Activated T-cell treated with anti-CD3 and anti-CD28 coated beads, Interleukin-2, amount 50 U/mL, for 4 hours (primary cell): ENCODE measurements around the gene PRKAG2. TPM values are rescaled to one million over a fixed set of nuclear protein-coding genes. Genes with fewer than 3 reads are reported as not detected.
A peak's percentile ranks its signal among the peaks of the same experiment; 100 is the strongest.
"Not testable (repeated sequence)": the region's sequence is repeated elsewhere in the genome, so short reads cannot be mapped to it uniquely, and the experiment has no call there.

ENCODE experiments used
- ATAC-seq, 2 donors: fragments of 200-7000 bp; cut with Tn5 transposase; one replicate each; pipeline ENCODE4 v1.10.0; 2021
- DNase-seq: peaks from one replicate; pipeline ENCODE4 v3.0.0-alpha.2; 2020
- H3K27me3 Mint-ChIP-seq: one replicate; pipeline ENCODE4 v1.8.0; 2021; ENCODE audit warnings: low read depth, mixed read lengths
- H3K36me3 Mint-ChIP-seq: one replicate; pipeline ENCODE4 v1.8.0; 2022; ENCODE audit warnings: mixed read lengths; ENCODE audit not compliant: insufficient read depth
- H3K4me1 Mint-ChIP-seq: one replicate; pipeline ENCODE4 v1.8.0; 2021; ENCODE audit warnings: low read depth, mixed read lengths
- H3K4me3 Mint-ChIP-seq: one replicate; pipeline ENCODE4 v1.8.0; 2021; ENCODE audit warnings: mild to moderate bottlenecking, moderate library complexity, mixed read lengths
- H3K9me3 Mint-ChIP-seq: one replicate; pipeline ENCODE4 v1.8.0; 2021; ENCODE audit warnings: mixed read lengths
- total RNA-seq, 3 donors: library from RNA; stranded (reverse); gene quantifications; one replicate each; pipeline ENCODE4 v1.2.1, GENCODE V29; 2021

The PRKAG2 gene
- total RNA-seq, 3 donors from 2014 or later, result 28.6 to 31.5 (median 29.3) TPM

DNA sequence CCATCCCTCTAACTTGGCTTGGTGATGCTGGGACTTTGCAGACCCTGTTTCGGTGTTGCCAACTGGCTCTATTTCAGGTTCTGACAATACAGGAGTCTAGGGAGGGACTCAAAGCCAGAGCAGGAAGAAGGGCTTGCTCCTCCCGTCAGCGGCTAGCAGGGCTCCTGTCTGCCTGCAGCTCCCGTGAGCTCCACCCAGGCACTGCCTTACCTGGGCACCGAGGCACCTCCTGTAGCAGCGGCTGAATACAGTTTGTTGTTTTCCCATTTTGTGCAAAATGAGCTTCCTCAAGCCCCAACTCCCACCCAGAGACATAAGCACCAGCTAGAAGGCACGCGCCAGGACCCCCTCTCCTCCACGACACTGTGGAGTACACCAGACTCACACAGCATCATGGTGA is 287.9 kb downstream of the PRKAG2 start:
- Mint-ChIP-seq H3K4me3 (no peak overlapping the region), H3K4me1 (no peaks in the 10 kb centered on the region), H3K9me3 (no peaks in the 10 kb centered on the region), H3K36me3 (peaks cover 22% of the 10 kb centered on the region), H3K27me3 (no peaks in the 10 kb centered on the region)
- no peak for DNase-seq
- ATAC-seq, result no peak

- Mint-ChIP-seq H3K27me3 (no peaks in the 10 kb centered on the region), H3K36me3 (peaks cover 19% of the 10 kb centered on the region), H3K4me3 (no peak overlapping the region), H3K4me1 (no peaks in the 10 kb centered on the region), H3K9me3 (no peaks in the 10 kb centered on the region)
- ATAC-seq, result no peak
- no peak for DNase-seq
These were observed 290.2 kb downstream of the PRKAG2 start for GRCh38 chr7:151586531-151587260.

DNA sequence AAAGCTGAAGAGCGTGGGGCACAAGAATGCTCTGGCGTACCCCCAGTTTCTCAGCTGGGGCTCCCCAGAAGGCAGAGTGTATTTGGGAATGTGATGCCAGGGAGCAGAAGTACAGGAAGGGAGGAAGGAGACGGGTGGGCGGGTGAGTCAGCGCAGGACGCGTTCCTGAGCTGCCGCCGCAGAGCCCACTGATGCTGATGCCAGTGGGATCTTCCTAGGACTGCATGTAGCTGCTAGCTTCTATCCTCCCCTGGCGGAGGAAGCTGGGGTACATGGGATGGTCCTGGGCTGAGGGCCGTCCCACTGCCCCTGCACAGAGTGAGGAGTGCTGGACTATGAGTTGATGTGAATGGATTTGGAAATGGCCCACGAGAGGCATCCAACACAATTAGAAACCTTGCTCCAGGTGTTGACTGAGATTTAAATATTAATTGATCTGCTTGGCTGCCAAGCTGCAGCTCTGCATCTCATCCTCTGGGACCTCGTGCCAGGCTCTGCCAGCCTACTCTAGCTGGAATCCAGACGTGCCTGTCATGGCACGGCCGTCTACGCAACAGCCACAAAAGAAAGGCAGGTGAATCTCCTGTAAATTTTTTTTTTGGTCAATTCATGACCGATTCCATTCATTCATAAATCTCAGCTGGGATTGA is 291.0 kb downstream of the PRKAG2 start:
- no peaks in the 10 kb centered on the region for H3K27me3 Mint-ChIP-seq
- H3K9me3 Mint-ChIP-seq, result no peaks in the 10 kb centered on the region
- H3K4me3 Mint-ChIP-seq, result no peak overlapping the region
- H3K36me3 Mint-ChIP-seq, result peaks cover 20% of the 10 kb centered on the region
- H3K4me1 Mint-ChIP-seq, result no peaks in the 10 kb centered on the region
- DNase-seq (no peak), ATAC-seq (no peak)

- peaks cover 10% of the 10 kb centered on the region for H3K9me3 Mint-ChIP-seq
- no peak for DNase-seq
- no peak overlapping the region for H3K4me3 Mint-ChIP-seq
- H3K27me3 Mint-ChIP-seq, result no peaks in the 10 kb centered on the region
- no peak for ATAC-seq
- H3K4me1 Mint-ChIP-seq, result no peaks in the 10 kb centered on the region
- H3K36me3 Mint-ChIP-seq, result peaks cover 26% of the 10 kb centered on the region
These were observed 295.2 kb downstream of the PRKAG2 start for GRCh38 chr7:151581741-151582140.

DNA sequence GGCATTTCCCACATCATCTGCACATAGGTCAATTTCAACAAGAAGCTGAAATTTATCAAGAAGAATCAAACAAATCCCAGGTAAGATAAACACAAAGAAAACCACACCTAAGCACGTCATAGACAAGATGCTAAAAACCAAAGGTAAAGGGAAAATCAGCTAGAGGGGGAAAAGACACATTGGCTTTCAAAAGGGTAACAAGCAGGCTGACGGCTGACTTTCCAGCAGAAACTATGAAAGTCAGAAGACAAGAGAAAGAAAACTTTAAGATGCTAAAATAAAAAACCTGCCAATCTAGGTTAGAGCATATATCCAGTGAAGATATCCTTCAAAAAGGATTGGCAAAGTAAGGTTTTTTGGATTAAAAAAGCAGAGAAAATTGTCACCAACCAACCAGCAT is 297.3 kb downstream of the PRKAG2 start:
- no peaks in the 10 kb centered on the region for H3K4me1 Mint-ChIP-seq

GRCh38 chr7:151575410-151575809 is 301.5 kb downstream of the PRKAG2 start:
- ATAC-seq, result no peak
- no peaks in the 10 kb centered on the region for H3K27me3 Mint-ChIP-seq
- H3K36me3 Mint-ChIP-seq, result peaks cover 7% of the 10 kb centered on the region

More for the DNA sequence above, 297.3 kb downstream of the PRKAG2 start:
- H3K4me3 Mint-ChIP-seq, result no peak overlapping the region
- DNase-seq (no peak), ATAC-seq (no peak)
- peaks cover 16% of the 10 kb centered on the region for H3K36me3 Mint-ChIP-seq
- no peaks in the 10 kb centered on the region for H3K27me3 Mint-ChIP-seq
- H3K9me3 Mint-ChIP-seq, result peaks cover 10% of the 10 kb centered on the region

DNA sequence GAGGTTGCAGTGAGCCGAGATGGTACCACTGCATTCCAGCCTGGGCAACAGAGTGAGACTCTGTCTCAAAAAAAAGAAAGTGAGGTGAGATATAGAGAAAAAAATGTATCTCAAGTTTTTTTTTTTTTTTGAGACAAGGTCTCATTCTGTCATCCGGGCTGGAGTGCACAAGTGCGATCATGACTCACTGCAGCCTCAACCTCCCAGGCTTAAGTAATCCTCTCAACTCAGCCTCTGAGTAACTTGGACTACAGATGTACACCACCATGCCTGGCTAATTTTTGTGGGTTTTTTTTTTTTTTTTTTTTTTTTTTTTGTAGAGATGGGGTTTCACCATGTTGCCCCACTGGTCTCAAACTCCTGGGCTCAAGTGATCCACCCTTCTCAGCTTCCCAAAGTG is 303.9 kb downstream of the PRKAG2 start:
- ATAC-seq, DNase-seq, H3K4me1 Mint-ChIP-seq, H3K9me3 Mint-ChIP-seq, H3K36me3 Mint-ChIP-seq, H3K27me3 Mint-ChIP-seq, H3K4me3 Mint-ChIP-seq: not testable (repeated sequence)

More at GRCh38 chr7:151575410-151575809, 301.5 kb downstream of the PRKAG2 start:
- Mint-ChIP-seq H3K4me1 (no peaks in the 10 kb centered on the region), H3K4me3 (no peak overlapping the region), H3K9me3 (peaks cover 8% of the 10 kb centered on the region)
- no peak for DNase-seq

GRCh38 chr7:151572136-151572535 is 304.8 kb downstream of the PRKAG2 start:
- no peak for ATAC-seq
- no peaks in the 10 kb centered on the region for H3K9me3 Mint-ChIP-seq
- DNase-seq, result no peak
- H3K27me3 Mint-ChIP-seq, result no peaks in the 10 kb centered on the region
- no peak overlapping the region for H3K4me3 Mint-ChIP-seq
- no peaks in the 10 kb centered on the region for H3K4me1 Mint-ChIP-seq
- peaks cover 6% of the 10 kb centered on the region for H3K36me3 Mint-ChIP-seq

- Mint-ChIP-seq H3K36me3 (peaks cover 6% of the 10 kb centered on the region), H3K27me3 (no peaks in the 10 kb centered on the region), H3K4me1 (no peaks in the 10 kb centered on the region), H3K4me3 (no peak overlapping the region), H3K9me3 (no peaks in the 10 kb centered on the region)
- DNase-seq, result no peak
- ATAC-seq, result no peak
These were observed 305.4 kb downstream of the PRKAG2 start for GRCh38 chr7:151571471-151571870.

- no peak for ATAC-seq
- no peak for DNase-seq
- Mint-ChIP-seq H3K4me1 (no peaks in the 10 kb centered on the region), H3K36me3 (peaks cover 9% of the 10 kb centered on the region), H3K9me3 (no peaks in the 10 kb centered on the region), H3K4me3 (no peak overlapping the region), H3K27me3 (no peaks in the 10 kb centered on the region)
These were observed 306.5 kb downstream of the PRKAG2 start for GRCh38 chr7:151570366-151570915.

DNA sequence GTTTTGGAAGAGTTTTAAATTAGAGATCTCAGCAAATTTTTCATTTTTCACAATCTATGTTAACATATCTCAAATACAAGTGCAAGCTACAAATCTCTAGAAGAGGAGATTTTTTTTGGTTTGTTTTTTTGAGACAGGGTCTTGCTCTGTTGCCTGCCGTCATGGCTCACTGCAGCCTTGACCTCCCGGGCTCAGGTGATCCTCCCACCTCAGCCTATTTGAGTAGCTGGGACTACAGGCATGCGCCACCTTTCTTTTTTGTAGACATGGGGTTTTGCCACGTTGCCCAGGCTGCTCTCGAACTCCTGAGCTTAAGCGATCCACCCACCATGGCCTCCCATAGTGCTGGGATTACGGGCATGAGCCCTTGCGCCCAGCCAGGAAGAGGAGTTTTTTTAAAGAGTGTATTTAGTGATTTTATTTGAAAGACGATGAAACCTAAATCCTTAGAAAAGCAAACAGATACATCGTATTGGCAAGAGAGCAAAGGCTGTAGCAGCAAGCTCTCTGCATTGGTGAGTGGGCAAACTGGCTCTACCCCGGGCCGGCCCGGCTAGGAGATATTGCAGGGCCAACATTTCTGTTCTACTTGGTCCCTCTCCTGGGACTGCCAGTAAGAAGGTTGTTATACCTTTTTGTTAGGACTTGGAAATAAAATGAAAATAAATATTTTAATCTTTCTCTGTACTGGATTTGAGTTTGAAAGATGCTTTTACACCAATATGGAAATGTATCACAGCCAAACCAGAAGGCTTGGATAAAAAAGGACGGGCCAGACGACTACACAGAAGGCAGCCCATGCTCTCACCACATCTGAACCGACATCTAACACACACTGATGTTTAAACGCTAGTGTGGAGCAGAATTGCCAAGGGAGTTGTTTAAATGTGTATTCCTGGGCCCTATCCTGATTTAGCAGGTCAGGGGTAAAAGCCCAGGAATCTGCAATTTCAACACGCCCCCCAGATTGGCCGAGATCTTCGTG is 307.7 kb downstream of the PRKAG2 start:
- ATAC-seq (no peak), DNase-seq (no peak)
- Mint-ChIP-seq H3K4me3 (no peak overlapping the region), H3K36me3 (peaks cover 10% of the 10 kb centered on the region), H3K9me3 (no peaks in the 10 kb centered on the region), H3K27me3 (no peaks in the 10 kb centered on the region), H3K4me1 (no peaks in the 10 kb centered on the region)

GRCh38 chr7:151566897-151567320 is 310.0 kb downstream of the PRKAG2 start:
- DNase-seq (no peak), ATAC-seq (no peak)
- H3K36me3 Mint-ChIP-seq, result peaks cover 15% of the 10 kb centered on the region
- no peaks in the 10 kb centered on the region for H3K4me1 Mint-ChIP-seq
- no peaks in the 10 kb centered on the region for H3K27me3 Mint-ChIP-seq
- H3K4me3 Mint-ChIP-seq, result no peak overlapping the region
- H3K9me3 Mint-ChIP-seq, result no peaks in the 10 kb centered on the region

GRCh38 chr7:151565541-151565940 is 311.4 kb downstream of the PRKAG2 start:
- Mint-ChIP-seq H3K4me1 (peaks cover 4% of the 10 kb centered on the region), H3K9me3 (no peaks in the 10 kb centered on the region), H3K27me3 (no peaks in the 10 kb centered on the region), H3K4me3 (no peak overlapping the region), H3K36me3 (peaks cover 23% of the 10 kb centered on the region)
- ATAC-seq (no peak), DNase-seq (no peak)

DNA sequence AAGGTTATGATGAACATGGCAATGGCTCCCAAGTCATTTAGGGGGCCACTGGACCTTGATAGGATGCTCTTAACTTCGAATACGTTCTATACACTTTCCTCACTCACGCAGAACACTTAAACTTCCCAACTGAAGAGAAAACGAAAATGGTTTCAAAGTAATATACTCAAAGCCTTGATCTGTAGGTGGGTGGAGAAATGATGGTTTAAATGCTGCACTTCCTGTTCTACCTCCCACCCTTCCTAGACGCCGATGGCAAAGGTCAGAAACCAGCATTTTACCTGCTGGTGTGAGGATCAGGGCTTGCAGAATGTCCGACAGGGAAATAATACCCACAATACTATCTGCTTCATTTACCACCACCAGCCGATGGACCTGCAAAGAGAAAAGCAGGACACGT is 316.7 kb downstream of the PRKAG2 start:
- ATAC-seq (peak in 1 of 2 donors; percentile 61), DNase-seq (no peak)
- H3K4me1 Mint-ChIP-seq, result peaks cover 16% of the 10 kb centered on the region
- no peaks in the 10 kb centered on the region for H3K27me3 Mint-ChIP-seq
- H3K4me3 Mint-ChIP-seq, result no peak overlapping the region
- H3K9me3 Mint-ChIP-seq, result no peaks in the 10 kb centered on the region
- H3K36me3 Mint-ChIP-seq, result peaks cover 36% of the 10 kb centered on the region
